Panc1 (cell line): ENCODE data around the gene CMTM3. TPM values are rescaled to one million over a fixed set of nuclear protein-coding genes. Genes with fewer than 3 reads are reported as not detected.

ENCODE experiments used
- ATAC-seq: fragments of 200-7000 bp; cut with Tn5 transposase; 2 replicates; pipeline ENCODE4 v1.9.1; 2020; ENCODE audit warnings: mild to moderate bottlenecking, moderate library complexity
- BruUV-seq: library from RNA; stranded (reverse); fragments of 400-500 nt; replicated peaks from 2 replicates; lab custom pipeline; 2021; lab: Mats Ljungman, UMichigan
- CTCF ChIA-PET: fragments of 300-600 bp; sonication (Branson Sonifier 250); formaldehyde crosslinking; loops from one replicate; lab custom pipeline; 2022; ENCODE audit warnings: antibody characterized with exemption; lab: Charles Lee
- POLR2A ChIA-PET: fragments of 300-600 bp; sonication (Branson Sonifier 250); formaldehyde crosslinking; loops from one replicate; lab custom pipeline; 2022; ENCODE audit warnings: antibody characterized with exemption; lab: Charles Lee
- DNase-seq: peaks from one replicate; pipeline ENCODE4 v3.0.0-alpha.2; 2010; ENCODE audit warnings: low read depth, low spot score
- H3K27ac ChIP-seq: 2 replicates; pipeline ENCODE4 v1.5.1; 2011; ENCODE audit warnings: mild to moderate bottlenecking, low read length, inconsistent platforms
- H3K27me3 ChIP-seq: fragments of 200-500 bp; sonication (Bioruptor generic); 2 replicates; pipeline ENCODE4 v1.6.0; 2014; ENCODE audit warnings: low read length, inconsistent platforms; ENCODE audit not compliant: control insufficient read depth, insufficient read depth
- H3K36me3 ChIP-seq: fragments of 200-500 bp; sonication (Bioruptor generic); 2 replicates; pipeline ENCODE4 v1.5.1; 2014; ENCODE audit warnings: inconsistent platforms, mild to moderate bottlenecking, low read length, moderate library complexity; ENCODE audit not compliant: control insufficient read depth, insufficient read depth
- H3K4me1 ChIP-seq: 2 replicates; pipeline ENCODE4 v1.5.1; 2011; ENCODE audit warnings: inconsistent platforms, mild to moderate bottlenecking, low read length, moderate library complexity; ENCODE audit not compliant: control insufficient read depth, insufficient read depth
- H3K4me3 ChIP-seq, 2 experiments: 2 replicates each; pipeline ENCODE4 v1.5.1; 2011 to 2012; ENCODE audit warnings: low read depth in 2 of 2, low read length in 2 of 2, mild to moderate bottlenecking in 2 of 2, inconsistent platforms in 1 of 2, moderate library complexity in 1 of 2
- H3K9me3 ChIP-seq: fragments of 200-500 bp; sonication (Bioruptor generic); 2 replicates; pipeline ENCODE4 v1.5.1; 2014; ENCODE audit warnings: low read depth, mild to moderate bottlenecking, inconsistent platforms, low read length, moderate library complexity; ENCODE audit not compliant: control insufficient read depth, insufficient read depth
- CTCF ChIP-seq: fragments of 450-650 bp; IDR thresholded peaks from 2 replicates; pipeline ENCODE4 v1.5.1; 2017; ENCODE audit warnings: mild to moderate bottlenecking
- POLR2AphosphoS5 ChIP-seq: IDR thresholded peaks from 2 replicates; pipeline ENCODE4 v1.6.1; 2012; ENCODE audit warnings: mild to moderate bottlenecking, low read depth, low read length, moderate library complexity
- SIN3A ChIP-seq: IDR thresholded peaks from 2 replicates; pipeline ENCODE4 v1.6.1; 2012; ENCODE audit warnings: low read depth, mild to moderate bottlenecking, low read length, moderate library complexity, borderline replicate concordance; ENCODE audit not compliant: insufficient read depth
- TCF7L2 ChIP-seq: IDR thresholded peaks from 2 replicates; pipeline ENCODE4 v1.6.1; 2011; ENCODE audit warnings: mild to moderate bottlenecking, low read depth, low read length, inconsistent platforms
- in situ Hi-C: cut with HindIII; loops from 2 replicates; pipeline ENCODE4 v1.10.0; 2016; ENCODE audit warnings: low sequenced_read_pairs, low pct_unique_long_range_greater_than_20kb
- intact Hi-C: fragments of 100-400 bp; cut with micrococcal nuclease; formaldehyde crosslinking; loops from one replicate; pipeline ENCODE4 v1.10.0; 2022; ENCODE audit not compliant: unreplicated experiment
- total RNA-seq: library from RNA; stranded (reverse); gene quantifications from one replicate; pipeline ENCODE4 v1.2.1, GENCODE V29; 2021; ENCODE audit not compliant: unreplicated experiment
- TF ChIP-seq, protein P1 (sequence below), 2 experiments: IDR thresholded peaks; 2 replicates each; pipeline ENCODE4 v1.6.1; 2011 to 2012; ENCODE audit warnings: low read depth in 2 of 2, control low read depth in 1 of 2, low read length in 1 of 2, mild to moderate bottlenecking in 1 of 2, moderate library complexity in 1 of 2; ENCODE audit not compliant: insufficient read depth in 1 of 2

CMTM3 gene
- total RNA-seq, 1 experiment from 2014 or later: 45.8 TPM

DNA sequence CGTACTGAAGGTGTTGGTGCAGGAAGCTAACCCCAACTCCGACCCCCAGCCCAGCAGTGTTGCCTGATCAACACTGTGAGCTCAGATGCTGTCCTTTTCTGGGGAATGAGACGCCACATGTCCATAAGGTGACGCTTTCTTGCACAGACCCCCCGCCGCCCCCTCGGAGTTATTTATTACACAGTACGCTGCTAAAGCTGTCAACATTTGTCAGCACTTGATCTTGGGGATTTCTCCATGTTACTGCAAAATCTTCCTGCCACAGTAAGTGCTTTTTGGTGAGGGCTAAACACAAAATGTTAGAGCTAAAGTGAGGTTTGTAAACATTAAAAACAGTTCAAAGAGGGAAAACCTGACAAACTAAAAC is 15.9 kb downstream of the CMTM3 start:
- Histone ChIP-seq H3K9me3 (no peaks in the 10 kb centered on the region), H3K36me3 (no peaks in the 10 kb centered on the region), H3K27me3 (no peaks in the 10 kb centered on the region), H3K27ac (no peak overlapping the region), H3K4me1 (peaks cover 41% of the 10 kb centered on the region), H3K4me3 (no peak overlapping the region)
- DNase-seq: no peak
- no TSS peak for BruUV-seq
- intact Hi-C loops (no loop called here), in situ Hi-C loops (no loop called here)
- TF ChIP-seq TCF7L2 (no peak), SIN3A (no peak), CTCF (no peak), POLR2AphosphoS5 (no peak)
- TF ChIP-seq, protein P1, sequence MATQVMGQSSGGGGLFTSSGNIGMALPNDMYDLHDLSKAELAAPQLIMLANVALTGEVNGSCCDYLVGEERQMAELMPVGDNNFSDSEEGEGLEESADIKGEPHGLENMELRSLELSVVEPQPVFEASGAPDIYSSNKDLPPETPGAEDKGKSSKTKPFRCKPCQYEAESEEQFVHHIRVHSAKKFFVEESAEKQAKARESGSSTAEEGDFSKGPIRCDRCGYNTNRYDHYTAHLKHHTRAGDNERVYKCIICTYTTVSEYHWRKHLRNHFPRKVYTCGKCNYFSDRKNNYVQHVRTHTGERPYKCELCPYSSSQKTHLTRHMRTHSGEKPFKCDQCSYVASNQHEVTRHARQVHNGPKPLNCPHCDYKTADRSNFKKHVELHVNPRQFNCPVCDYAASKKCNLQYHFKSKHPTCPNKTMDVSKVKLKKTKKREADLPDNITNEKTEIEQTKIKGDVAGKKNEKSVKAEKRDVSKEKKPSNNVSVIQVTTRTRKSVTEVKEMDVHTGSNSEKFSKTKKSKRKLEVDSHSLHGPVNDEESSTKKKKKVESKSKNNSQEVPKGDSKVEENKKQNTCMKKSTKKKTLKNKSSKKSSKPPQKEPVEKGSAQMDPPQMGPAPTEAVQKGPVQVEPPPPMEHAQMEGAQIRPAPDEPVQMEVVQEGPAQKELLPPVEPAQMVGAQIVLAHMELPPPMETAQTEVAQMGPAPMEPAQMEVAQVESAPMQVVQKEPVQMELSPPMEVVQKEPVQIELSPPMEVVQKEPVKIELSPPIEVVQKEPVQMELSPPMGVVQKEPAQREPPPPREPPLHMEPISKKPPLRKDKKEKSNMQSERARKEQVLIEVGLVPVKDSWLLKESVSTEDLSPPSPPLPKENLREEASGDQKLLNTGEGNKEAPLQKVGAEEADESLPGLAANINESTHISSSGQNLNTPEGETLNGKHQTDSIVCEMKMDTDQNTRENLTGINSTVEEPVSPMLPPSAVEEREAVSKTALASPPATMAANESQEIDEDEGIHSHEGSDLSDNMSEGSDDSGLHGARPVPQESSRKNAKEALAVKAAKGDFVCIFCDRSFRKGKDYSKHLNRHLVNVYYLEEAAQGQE (IDR thresholded peaks at IDR 0.05; ENCODE audit: insufficient read depth in 1 of 2, low read depth in 2 of 2, low read length in 1 of 2): no peak
- no peak for ATAC-seq
- POLR2A ChIA-PET: no interaction called here
- CTCF ChIA-PET: no interaction called here

DNA sequence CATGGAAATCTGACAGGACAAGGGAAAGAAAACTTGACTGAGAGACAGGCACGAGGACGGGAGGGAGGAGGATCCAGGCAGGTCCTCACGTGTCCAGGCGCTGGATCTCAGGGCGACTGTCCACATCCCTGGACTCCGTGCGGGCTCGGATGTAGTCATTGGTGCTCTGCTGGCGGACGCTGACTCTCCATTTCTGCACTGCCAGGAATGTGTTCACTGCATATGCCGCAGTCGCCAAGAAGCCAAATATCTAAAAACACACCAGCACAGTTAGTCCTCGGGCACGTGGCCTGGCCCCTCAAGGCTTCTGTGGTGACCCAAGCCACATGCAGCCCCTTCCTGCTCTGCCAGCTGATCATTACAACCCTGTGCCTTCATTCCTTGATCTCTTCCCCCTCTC is 17.5 kb downstream of the CMTM3 start:
- Histone ChIP-seq H3K4me3 (no peak overlapping the region), H3K27me3 (no peaks in the 10 kb centered on the region), H3K4me1 (peaks cover 32% of the 10 kb centered on the region), H3K36me3 (no peaks in the 10 kb centered on the region), H3K9me3 (no peaks in the 10 kb centered on the region), H3K27ac (no peak overlapping the region)
- TF ChIP-seq CTCF: no peak
- no peak for TF ChIP-seq POLR2AphosphoS5
- TF ChIP-seq TCF7L2: no peak
- TF ChIP-seq, protein P1 (IDR thresholded peaks at IDR 0.05; ENCODE audit: insufficient read depth in 1 of 2, low read depth in 2 of 2, low read length in 1 of 2): no peak
- no peak for TF ChIP-seq SIN3A
- ChIA-PET CTCF (no interaction called here), POLR2A (no interaction called here)
- DNase-seq: no peak
- in situ Hi-C loops (no loop called here), intact Hi-C loops (no loop called here)
- no TSS peak for BruUV-seq
- no peak for ATAC-seq
